GM12878 (cell line): Measurements from ENCODE around the gene ADAMTSL1. TPM values are rescaled to one million over a fixed set of nuclear protein-coding genes. Genes with fewer than 3 reads are reported as not detected.

Source experiments
- ATAC-seq: fragments of 200-7000 bp; cut with Tn5 transposase; 3 replicates; pipeline ENCODE4 v1.9.1; 2020; ENCODE audit warnings: mild to moderate bottlenecking, moderate library complexity
- BruUV-seq: library from RNA; stranded (reverse); fragments of 400-500 nt; replicated peaks from 2 replicates; lab custom pipeline; 2021; lab: Mats Ljungman, UMichigan
- CTCF ChIA-PET: fragments of 300-600 bp; sonication (Branson Sonifier 250); formaldehyde crosslinking; extraction: SDS; loops from one replicate; lab custom pipeline; 2021; ENCODE audit warnings: inconsistent platforms; lab: Yijun Ruan, JAX
- POLR2A ChIA-PET: fragments of 350-600 bp; formaldehyde crosslinking; extraction: SDS; loops from one replicate; lab custom pipeline; 2021; ENCODE audit warnings: inconsistent platforms; lab: Charles Lee
- RAD21 ChIA-PET: fragments of 300-600 bp; sonication (Branson Sonifier 250); formaldehyde crosslinking; loops from one replicate; lab custom pipeline; 2023; ENCODE audit warnings: antibody characterized with exemption; ENCODE audit not compliant: unreplicated experiment; lab: Charles Lee
- SMC1A ChIA-PET: fragments of 300-600 bp; sonication (Branson Sonifier 250); formaldehyde crosslinking; loops from one replicate; lab custom pipeline; 2023; ENCODE audit not compliant: unreplicated experiment, uncharacterized antibody; lab: Charles Lee
- DNase-seq: peaks from one replicate; pipeline ENCODE4 v3.0.0-alpha.2; 2011; ENCODE audit warnings: low read depth, low spot score
- FAIRE-seq: peaks from 3 replicates; lab custom pipeline; 2011; peaks lifted over from hg19 to GRCh38; lab: Jason Lieb, UNC
- H2AFZ ChIP-seq: 2 replicates; pipeline ENCODE4 v1.6.0; 2011; ENCODE audit warnings: low read depth, low read length, control low read depth; ENCODE audit not compliant: control insufficient read depth
- H3K27ac ChIP-seq: 2 replicates; pipeline ENCODE4 v1.5.1; 2011; ENCODE audit warnings: control low read depth; ENCODE audit not compliant: control insufficient read depth, insufficient read depth
- H3K27me3 ChIP-seq, 2 experiments: replicated peaks in 1 of 2; 2 replicates each; pipeline versions ENCODE4 v1.6.0 to v1.6.1; 2011; ENCODE audit warnings: low read length in 1 of 2; ENCODE audit not compliant: control insufficient read depth in 2 of 2, insufficient read depth in 2 of 2
- H3K36me3 ChIP-seq, 2 experiments: 2 replicates each; pipeline ENCODE4 v1.5.1; 2011; ENCODE audit warnings: low read length in 1 of 2; ENCODE audit not compliant: control insufficient read depth in 2 of 2, insufficient read depth in 2 of 2
- H3K4me1 ChIP-seq: 2 replicates; pipeline ENCODE4 v1.6.1; 2011; ENCODE audit warnings: mild to moderate bottlenecking, low read length, moderate library complexity, mixed read lengths; ENCODE audit not compliant: control insufficient read depth, insufficient read depth
- H3K4me2 ChIP-seq: 2 replicates; pipeline ENCODE4 v1.6.0; 2011; ENCODE audit warnings: control low read depth; ENCODE audit not compliant: control insufficient read depth, insufficient read depth
- H3K4me3 ChIP-seq: fragments of 200-600 bp; sonication (generic); 2 replicates; pipeline ENCODE4 v1.5.1; 2016
- H3K79me2 ChIP-seq: 2 replicates; pipeline ENCODE4 v1.6.0; 2011; ENCODE audit warnings: low read length; ENCODE audit not compliant: control insufficient read depth, insufficient read depth
- H3K9ac ChIP-seq: 2 replicates; pipeline ENCODE4 v1.8.0; 2011; ENCODE audit warnings: low read length, control low read depth, mixed read lengths; ENCODE audit not compliant: control insufficient read depth, insufficient read depth
- H3K9me3 ChIP-seq: replicated peaks from 3 replicates; pipeline ENCODE4 v1.5.1; 2011; ENCODE audit warnings: mild to moderate bottlenecking, low read length; ENCODE audit not compliant: control insufficient read depth, insufficient read depth
- H4K20me1 ChIP-seq: 2 replicates; pipeline ENCODE4 v1.6.0; 2011; ENCODE audit not compliant: control insufficient read depth, insufficient read depth
- BCLAF1 ChIP-seq: fragments of 450-650 bp; IDR thresholded peaks from 2 replicates; pipeline ENCODE4 v1.6.1; 2017; ENCODE audit warnings: antibody characterized with exemption, mild to moderate bottlenecking, moderate library complexity
- GABPA ChIP-seq: IDR thresholded peaks from 2 replicates; pipeline ENCODE4 v1.6.1; 2014; ENCODE audit warnings: antibody characterized with exemption, low read depth, mild to moderate bottlenecking, inconsistent platforms
- HDAC2 ChIP-seq: fragments of 200-600 bp; sonication (generic); IDR thresholded peaks from 2 replicates; pipeline ENCODE4 v1.6.1; 2017
- MEF2B ChIP-seq: fragments of 450-650 bp; IDR thresholded peaks from 2 replicates; pipeline ENCODE4 v1.6.1; 2018; ENCODE audit warnings: mild to moderate bottlenecking, moderate library complexity; ENCODE audit not compliant: partially characterized antibody, poor library complexity, severe bottlenecking
- NFYA ChIP-seq: IDR thresholded peaks from 2 replicates; pipeline ENCODE4 v1.6.1; 2011; ENCODE audit warnings: low read depth, mild to moderate bottlenecking, low read length, improper control_type of control experiment, borderline replicate concordance
- NRF1 ChIP-seq: conservative IDR thresholded peaks from 2 replicates; pipeline ENCODE4 v1.6.1; 2011; ENCODE audit warnings: mild to moderate bottlenecking, low read depth, low read length, improper control_type of control experiment
- PML ChIP-seq: IDR thresholded peaks from 2 replicates; pipeline ENCODE4 v1.6.1; 2012; ENCODE audit warnings: low read length, inconsistent platforms
- RAD21 ChIP-seq: IDR thresholded peaks from 2 replicates; pipeline ENCODE4 v1.6.1; 2011; ENCODE audit warnings: mild to moderate bottlenecking, low read depth, low read length, moderate library complexity; ENCODE audit not compliant: insufficient read depth
- SUZ12 ChIP-seq: fragments of 200-600 bp; sonication (generic); IDR thresholded peaks from one replicate; pipeline ENCODE4 v1.6.1; 2018; ENCODE audit warnings: antibody characterized with exemption, mild to moderate bottlenecking; ENCODE audit not compliant: unreplicated experiment
- TCF7 ChIP-seq: IDR thresholded peaks from 2 replicates; pipeline ENCODE4 v1.6.1; 2014; ENCODE audit warnings: antibody characterized with exemption, borderline replicate concordance
- YY1 ChIP-seq: IDR thresholded peaks from 2 replicates; pipeline ENCODE4 v1.6.1; 2011; ENCODE audit warnings: low read depth, mild to moderate bottlenecking, low read length
- ZBED1 ChIP-seq: IDR thresholded peaks from 2 replicates; pipeline ENCODE4 v1.6.1; 2016; ENCODE audit warnings: borderline replicate concordance
- ZNF274 ChIP-seq: IDR thresholded peaks from one replicate; pipeline ENCODE4 v1.8.0; 2011; ENCODE audit not compliant: insufficient read length, insufficient read depth
- WGBS: methylation state at CpG from one replicate; pipeline ENCODE4 v1.1.6; 2016; ENCODE audit warnings: low lambda C conversion rate; ENCODE audit not compliant: insufficient replicate concordance, insufficient coverage; ENCODE audit errors: missing lambda C conversion rate; 5-methylcytosine and 5-hydroxymethylcytosine counted together
- in situ Hi-C: fragments of 300-500 bp; cut with MboI; formaldehyde crosslinking; loops from 9 replicates; pipeline ENCODE4 v1.14.3; 2018; ENCODE audit warnings: mixed read lengths
- intact Hi-C: fragments of 100-400 bp; cut with micrococcal nuclease; formaldehyde crosslinking; loops from one replicate; pipeline ENCODE4 v1.14.2; 2022; ENCODE audit not compliant: unreplicated experiment
- polyA plus RNA-seq, 11 experiments: library from polyadenylated mRNA; depleted of rRNA in 4 of 11; unstranded in 6 of 11; stranded (reverse) in 5 of 11; fragments of >200 nt; fragmentation: Nextera tagmentation in 4 of 11; fragmentation: Illumina TruSeq in 1 of 11; extraction: Ambion mirVana in 4 of 11; extraction: Trizol in 1 of 11; gene quantifications; 1 replicate in 1 of 11; 2 replicates in 10 of 11; pipeline versions ENCODE4 v1.2.1 to v1.2.3, GENCODE V29; 2011 to 2016; ENCODE audit warnings: inconsistent platforms in 2 of 11, missing spikeins in 2 of 11, low read depth in 1 of 11
- total RNA-seq, 4 experiments: library from RNA; depleted of rRNA in 3 of 4; stranded (reverse); fragments of >200 nt in 3 of 4; fragmentation: Illumina TruSeq in 1 of 4; extraction: Trizol in 1 of 4; gene quantifications; 2 replicates each; pipeline versions ENCODE4 v1.2.1 to v1.2.3, GENCODE V29; 2013 to 2021
- TF ChIP-seq, protein P1 (sequence below): IDR thresholded peaks from 2 replicates; pipeline ENCODE4 v1.6.1; 2012; ENCODE audit warnings: low read depth, low read length, improper control_type of control experiment

ADAMTSL1 gene
- total and polyA plus RNA-seq, 10 of the 15 experiments (the other 5 are each of a cell fraction or from before 2014, with no cell fraction given), result 0.01 to 0.10 (median 0.07) TPM; not detected in 6

DNA sequence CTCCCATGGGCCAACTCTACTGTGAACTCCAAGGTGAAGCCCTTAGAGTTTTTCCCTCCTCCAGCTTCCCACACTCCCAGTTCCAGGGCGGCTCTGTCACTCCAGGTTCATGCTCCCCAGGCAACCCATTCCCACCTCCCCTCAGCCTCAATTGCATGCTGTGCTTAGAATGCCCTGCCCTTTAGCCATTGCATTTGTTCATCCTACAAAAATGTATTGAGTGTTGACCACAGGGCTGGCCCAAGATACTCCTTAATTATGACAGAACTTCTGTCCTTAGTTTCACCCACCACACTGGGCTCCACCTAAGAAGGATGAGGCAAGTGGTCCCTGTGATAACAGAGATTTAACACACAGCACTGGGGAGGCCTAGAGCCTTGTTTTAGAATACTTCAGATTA, 236.1 kb downstream of the ADAMTSL1 start:
- in situ Hi-C loops (no loop called here), intact Hi-C loops (no loop called here)
- no peaks in the 10 kb centered on the region for H3K4me1 ChIP-seq
- SMC1A ChIA-PET, result no interaction called here
- H3K79me2 ChIP-seq, result no peaks in the 10 kb centered on the region
- H3K27ac ChIP-seq, result no peak overlapping the region
- CTCF ChIA-PET, result no interaction called here
- TF ChIP-seq GABPA, result no peak
- TF ChIP-seq ZNF274, result no peak
- TF ChIP-seq BCLAF1, result no peak
- no peak for TF ChIP-seq YY1
- TF ChIP-seq PML, result no peak
- TF ChIP-seq SUZ12, result no peak
- TF ChIP-seq, protein P1, sequence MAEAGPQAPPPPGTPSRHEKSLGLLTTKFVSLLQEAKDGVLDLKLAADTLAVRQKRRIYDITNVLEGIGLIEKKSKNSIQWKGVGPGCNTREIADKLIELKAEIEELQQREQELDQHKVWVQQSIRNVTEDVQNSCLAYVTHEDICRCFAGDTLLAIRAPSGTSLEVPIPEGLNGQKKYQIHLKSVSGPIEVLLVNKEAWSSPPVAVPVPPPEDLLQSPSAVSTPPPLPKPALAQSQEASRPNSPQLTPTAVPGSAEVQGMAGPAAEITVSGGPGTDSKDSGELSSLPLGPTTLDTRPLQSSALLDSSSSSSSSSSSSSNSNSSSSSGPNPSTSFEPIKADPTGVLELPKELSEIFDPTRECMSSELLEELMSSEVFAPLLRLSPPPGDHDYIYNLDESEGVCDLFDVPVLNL, result no peak
- no peak for TF ChIP-seq MEF2B
- TF ChIP-seq HDAC2, result no peak
- TF ChIP-seq TCF7, result no peak
- no peak for TF ChIP-seq ZBED1
- TF ChIP-seq NRF1, result no peak
- no peak for TF ChIP-seq RAD21
- TF ChIP-seq NFYA, result no peak
- DNase-seq (no peak), FAIRE-seq (no peak), ATAC-seq (no peak)
- RAD21 ChIA-PET, result no interaction called here
- H3K9me3 ChIP-seq, result no peaks in the 10 kb centered on the region
- POLR2A ChIA-PET, result no interaction called here
- no peak overlapping the region for H3K4me2 ChIP-seq
- H4K20me1 ChIP-seq, result no peaks in the 10 kb centered on the region
- H3K36me3 ChIP-seq, result no peaks in the 10 kb centered on the region
- BruUV-seq, result no TSS peak
- peaks cover 0 to 4% of the 10 kb centered on the region in 2 experiments; a peak in 1 of 4 replicates for H3K27me3 ChIP-seq
- no peak overlapping the region for H2AFZ ChIP-seq
- H3K9ac ChIP-seq, result no peak overlapping the region
- no peak overlapping the region for H3K4me3 ChIP-seq
- 33% methylated on average over 1 of the region's 1 CpG for WGBS
